OCI-LY1 (cell line): ENCODE results near the gene PRKCE.

ENCODE experiments used
- EZH2 ChIP-seq: fragments of 200-600 bp; sonication (generic), shearing (Covaris generic); IDR thresholded peaks from 2 replicates; pipeline ENCODE4 v1.8.0; 2017; ENCODE audit warnings: borderline replicate concordance, mixed run types, mild to moderate bottlenecking, antibody characterized with exemption, low read length, moderate library complexity, mixed read lengths
- TF ChIP-seq, protein P1 (sequence below): fragments of 200-600 bp; sonication (generic), shearing (Covaris generic); IDR thresholded peaks from 2 replicates; pipeline ENCODE4 v1.5.1; 2017; ENCODE audit warnings: mild to moderate bottlenecking, antibody characterized with exemption, low read length, moderate library complexity, mixed read lengths

DNA sequence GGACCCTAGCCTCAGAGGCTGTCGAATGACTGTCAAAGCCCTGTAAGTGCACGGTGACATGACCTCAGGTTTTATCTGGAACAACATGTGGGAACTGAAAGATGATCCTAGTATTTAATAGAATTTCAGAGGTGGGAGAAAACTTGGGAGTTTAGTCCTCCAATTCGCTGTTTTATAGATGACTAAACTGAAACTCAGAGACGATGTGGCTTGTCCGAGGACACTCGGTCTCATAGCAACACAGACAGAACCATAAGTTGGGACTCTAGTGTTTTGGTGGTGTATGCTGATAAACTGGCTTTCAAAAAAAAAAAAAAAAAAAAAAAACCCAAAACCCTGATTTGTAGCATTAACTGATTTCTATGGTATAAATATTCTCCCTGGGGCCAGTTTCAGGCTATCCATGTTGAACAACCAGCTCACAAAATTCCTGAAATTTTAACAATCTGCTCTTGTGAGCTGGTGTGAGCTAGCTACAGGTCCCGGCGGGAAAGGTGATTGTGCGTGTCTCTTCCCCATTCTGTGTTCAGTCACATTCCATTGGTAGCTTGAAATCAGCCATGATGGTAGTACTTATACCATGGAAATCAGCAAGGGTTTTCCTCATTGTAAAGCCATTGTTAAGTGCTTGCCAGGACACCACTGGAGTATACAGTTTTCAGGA lies 450.2 kb downstream of the PRKCE start:
- TF ChIP-seq, protein P1, sequence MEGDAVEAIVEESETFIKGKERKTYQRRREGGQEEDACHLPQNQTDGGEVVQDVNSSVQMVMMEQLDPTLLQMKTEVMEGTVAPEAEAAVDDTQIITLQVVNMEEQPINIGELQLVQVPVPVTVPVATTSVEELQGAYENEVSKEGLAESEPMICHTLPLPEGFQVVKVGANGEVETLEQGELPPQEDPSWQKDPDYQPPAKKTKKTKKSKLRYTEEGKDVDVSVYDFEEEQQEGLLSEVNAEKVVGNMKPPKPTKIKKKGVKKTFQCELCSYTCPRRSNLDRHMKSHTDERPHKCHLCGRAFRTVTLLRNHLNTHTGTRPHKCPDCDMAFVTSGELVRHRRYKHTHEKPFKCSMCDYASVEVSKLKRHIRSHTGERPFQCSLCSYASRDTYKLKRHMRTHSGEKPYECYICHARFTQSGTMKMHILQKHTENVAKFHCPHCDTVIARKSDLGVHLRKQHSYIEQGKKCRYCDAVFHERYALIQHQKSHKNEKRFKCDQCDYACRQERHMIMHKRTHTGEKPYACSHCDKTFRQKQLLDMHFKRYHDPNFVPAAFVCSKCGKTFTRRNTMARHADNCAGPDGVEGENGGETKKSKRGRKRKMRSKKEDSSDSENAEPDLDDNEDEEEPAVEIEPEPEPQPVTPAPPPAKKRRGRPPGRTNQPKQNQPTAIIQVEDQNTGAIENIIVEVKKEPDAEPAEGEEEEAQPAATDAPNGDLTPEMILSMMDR = no peak
- no peak for TF ChIP-seq EZH2
